Keratinocyte (primary cell): ENCODE results near the gene DHDH. TPM values are rescaled to one million over a fixed set of nuclear protein-coding genes. Genes with fewer than 3 reads are reported as not detected.
"Not testable (repeated sequence)": the region's sequence is repeated elsewhere in the genome, so short reads cannot be mapped to it uniquely, and the experiment has no call there.

Experiments used
- DNase-seq: peaks from one replicate; pipeline ENCODE4 v3.0.0-alpha.2; 2011; ENCODE audit warnings: low read depth, missing footprints, low spot score
- FAIRE-seq: peaks from 2 replicates; lab custom pipeline; 2011; peaks lifted over from hg19 to GRCh38; lab: Jason Lieb, UNC
- H2AFZ ChIP-seq: 2 replicates; pipeline ENCODE4 v1.6.0; 2012; ENCODE audit warnings: low read length, control low read depth, inconsistent platforms; ENCODE audit not compliant: control insufficient read depth
- H3K27ac ChIP-seq: 2 replicates; pipeline ENCODE4 v1.5.1; 2011; ENCODE audit warnings: low read length; ENCODE audit not compliant: control insufficient read depth, insufficient read depth
- H3K27me3 ChIP-seq: 3 replicates; pipeline ENCODE4 v1.6.0; 2011; ENCODE audit warnings: low read length; ENCODE audit not compliant: control insufficient read depth, insufficient read depth; ENCODE audit errors: extremely low read depth
- H3K36me3 ChIP-seq, 2 experiments: 2 replicates in 1 of 2; 3 replicates in 1 of 2; pipeline ENCODE4 v1.5.1; 2011; ENCODE audit warnings: low read length in 2 of 2, mild to moderate bottlenecking in 1 of 2; ENCODE audit not compliant: control insufficient read depth in 2 of 2, insufficient read depth in 2 of 2; ENCODE audit errors: extremely low read depth in 1 of 2
- H3K4me1 ChIP-seq: 3 replicates; pipeline ENCODE4 v1.5.1; 2011; ENCODE audit warnings: low read length; ENCODE audit not compliant: control insufficient read depth, insufficient read depth; ENCODE audit errors: extremely low read depth
- H3K4me2 ChIP-seq: 3 replicates; pipeline ENCODE4 v1.6.0; 2011; ENCODE audit warnings: low read depth, low read length; ENCODE audit not compliant: control insufficient read depth, insufficient read depth; ENCODE audit errors: extremely low read depth
- H3K4me3 ChIP-seq, 3 experiments: fragments of 200-600 bp in 1 of 3; sonication (generic) in 1 of 3; 2 replicates in 2 of 3; 3 replicates in 1 of 3; pipeline ENCODE4 v1.5.1; 2011 to 2016; ENCODE audit warnings: low read length in 3 of 3, mild to moderate bottlenecking in 3 of 3, control low read depth in 2 of 3, inconsistent platforms in 1 of 3, low read depth in 1 of 3, mixed read lengths in 1 of 3, mixed run types in 1 of 3, moderate library complexity in 1 of 3; ENCODE audit not compliant: control insufficient read depth in 2 of 3, insufficient read depth in 2 of 3; ENCODE audit errors: extremely low read depth in 1 of 3
- H3K79me2 ChIP-seq: 2 replicates; pipeline ENCODE4 v1.6.0; 2012; ENCODE audit warnings: low read length; ENCODE audit not compliant: control insufficient read depth, insufficient read depth
- H3K9ac ChIP-seq: 3 replicates; pipeline ENCODE4 v1.6.0; 2011; ENCODE audit warnings: low read length; ENCODE audit not compliant: control insufficient read depth, insufficient read depth; ENCODE audit errors: extremely low read depth
- H3K9me1 ChIP-seq: 3 replicates; pipeline ENCODE4 v1.6.0; 2011; ENCODE audit warnings: low read length; ENCODE audit not compliant: control insufficient read depth, insufficient read depth; ENCODE audit errors: extremely low read depth
- H3K9me3 ChIP-seq: 2 replicates; pipeline ENCODE4 v1.5.1; 2012; ENCODE audit warnings: low read depth, low read length; ENCODE audit not compliant: control insufficient read depth
- H4K20me1 ChIP-seq: 3 replicates; pipeline ENCODE4 v1.6.0; 2011; ENCODE audit warnings: low read length; ENCODE audit not compliant: control insufficient read depth, insufficient read depth; ENCODE audit errors: extremely low read depth
- CTCF ChIP-seq, 3 experiments: IDR thresholded peaks in 1 of 3; conservative IDR thresholded peaks in 1 of 3; optimal IDR thresholded peaks in 1 of 3; 2 replicates in 2 of 3; 3 replicates in 1 of 3; pipeline versions ENCODE3 to v1.5.1; 2011; ENCODE audit warnings: low read length in 3 of 3, mild to moderate bottlenecking in 3 of 3, moderate library complexity in 2 of 3, control low read depth in 1 of 3, inconsistent platforms in 1 of 3; ENCODE audit not compliant: insufficient read depth in 2 of 3; ENCODE audit errors: extremely low read depth in 1 of 3
- EZH2 ChIP-seq: IDR thresholded peaks from one replicate; pipeline ENCODE4 v1.6.1; 2012; ENCODE audit warnings: inconsistent platforms, mild to moderate bottlenecking, low read length, moderate library complexity
- dilution Hi-C: fragments of 300-500 bp; cut with MboI; formaldehyde crosslinking; loops from one replicate; pipeline ENCODE4 v1.7.0; 2020; ENCODE audit warnings: low sequenced_read_pairs; ENCODE audit not compliant: extremely low pct_ligation_motif_present
- polyA plus RNA-seq, 5 experiments: library from polyadenylated mRNA; depleted of rRNA in 3 of 5; stranded (reverse) in 3 of 5; stranded (forward) in 1 of 5; unstranded in 1 of 5; fragments of >200 nt; gene quantifications; 1 replicate in 1 of 5; 2 replicates in 3 of 5; 3 replicates in 1 of 5; pipeline versions ENCODE4 v1.2.1 to v1.2.3, GENCODE V29; 2011 to 2012; ENCODE audit warnings: missing spikeins in 2 of 5, low read depth in 1 of 5, low replicate concordance in 1 of 5

DHDH gene
- polyA plus RNA-seq, 1 donor (not counting 4 experiments of a cell fraction or from before 2014, with no cell fraction given): 0.45 TPM

- H3K27me3 ChIP-seq, H3K4me3 ChIP-seq, H3K4me2 ChIP-seq, H4K20me1 ChIP-seq, H3K27ac ChIP-seq, H2AFZ ChIP-seq, H3K79me2 ChIP-seq, H3K9me3 ChIP-seq, dilution Hi-C loops, H3K9me1 ChIP-seq, H3K9ac ChIP-seq, H3K4me1 ChIP-seq, FAIRE-seq, DNase-seq: not testable (repeated sequence)
- peaks cover 0 to 12% of the 10 kb centered on the region in 2 experiments for H3K36me3 ChIP-seq
These were observed 29.7 kb upstream of the DHDH start for GRCh38 chr19:48903788-48904187.

DNA sequence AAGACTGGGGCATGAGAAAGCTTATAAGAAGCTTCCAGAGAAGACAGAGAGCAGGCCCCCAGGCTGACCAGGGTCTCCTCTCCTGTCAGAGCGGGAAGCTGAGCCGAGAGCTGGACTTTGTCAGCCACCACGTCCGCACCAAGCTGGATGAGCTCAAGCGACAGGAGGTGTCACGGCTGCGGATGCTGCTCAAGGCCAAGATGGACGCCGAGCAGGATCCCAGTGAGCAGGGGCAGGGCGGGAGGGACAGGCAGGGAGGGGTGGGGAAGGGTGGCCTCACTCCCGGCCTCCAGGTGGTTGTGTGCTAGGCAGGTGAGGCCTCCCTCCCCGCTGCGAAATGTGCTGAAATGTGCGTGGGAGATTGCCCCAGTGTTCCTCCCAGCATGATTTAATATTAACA, 27.8 kb upstream of the DHDH start:
- no peak overlapping the region for H3K27ac ChIP-seq
- peaks cover 2 to 17% of the 10 kb centered on the region in 2 experiments for H3K36me3 ChIP-seq
- no peak for DNase-seq
- no peak for TF ChIP-seq CTCF (optimal IDR thresholded peaks at IDR 0.05 in 1 of 3, IDR thresholded peaks at IDR 0.05 in 1 of 3, conservative IDR thresholded peaks at IDR 0.05 in 1 of 3; ENCODE audit: extremely low read depth in 1 of 3, insufficient read depth in 2 of 3, low read length in 3 of 3)
- TF ChIP-seq EZH2: no peak
- dilution Hi-C loops: no loop called here
- H3K79me2 ChIP-seq: peaks cover 4% of the 10 kb centered on the region
- no peak overlapping the region for H3K4me2 ChIP-seq
- H4K20me1 ChIP-seq: no peaks in the 10 kb centered on the region
- peaks cover 4% of the 10 kb centered on the region for H3K9me1 ChIP-seq
- H3K4me3 ChIP-seq: no peak overlapping the region
- H2AFZ ChIP-seq: no peak overlapping the region
- H3K4me1 ChIP-seq: peaks cover 5% of the 10 kb centered on the region
- H3K9ac ChIP-seq: no peak overlapping the region
- no peak for FAIRE-seq
- no peaks in the 10 kb centered on the region for H3K27me3 ChIP-seq
- H3K9me3 ChIP-seq: no peaks in the 10 kb centered on the region

DNA sequence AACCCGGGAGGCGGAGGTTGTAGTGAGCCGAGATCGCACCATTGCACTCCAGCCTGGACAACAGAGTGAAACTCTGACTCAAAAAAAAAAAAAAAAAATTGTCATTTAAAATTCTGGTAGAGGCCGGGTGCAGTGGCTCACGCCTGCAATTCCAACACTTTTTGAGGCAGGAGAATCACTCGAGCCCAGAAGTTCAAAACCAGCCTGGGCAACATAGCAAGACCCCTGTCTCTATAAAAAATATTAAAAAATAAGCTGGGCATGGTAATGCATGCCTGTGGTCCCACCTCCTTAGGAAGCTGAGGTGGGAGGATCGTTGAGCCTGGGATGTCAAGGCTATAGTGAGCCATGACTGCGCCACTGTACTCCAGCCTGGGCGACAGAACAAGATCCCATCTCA, 27.2 kb upstream of the DHDH start:
- Histone ChIP-seq H3K79me2 (peaks cover 2% of the 10 kb centered on the region), H3K9me3 (no peaks in the 10 kb centered on the region), H3K27ac (no peak overlapping the region), H3K27me3 (no peaks in the 10 kb centered on the region), H3K36me3 (peaks cover 5 to 23% of the 10 kb centered on the region in 2 experiments), H3K4me1 (no peaks in the 10 kb centered on the region), H2AFZ (no peak overlapping the region), H3K4me2 (no peak overlapping the region), H3K9ac (no peak overlapping the region), H3K4me3 (no peak overlapping the region), H4K20me1 (no peaks in the 10 kb centered on the region), H3K9me1 (peaks cover 4% of the 10 kb centered on the region)
- DNase-seq (no peak), FAIRE-seq (no peak)
- TF ChIP-seq CTCF (optimal IDR thresholded peaks at IDR 0.05 in 1 of 3, IDR thresholded peaks at IDR 0.05 in 1 of 3, conservative IDR thresholded peaks at IDR 0.05 in 1 of 3; ENCODE audit: extremely low read depth in 1 of 3, insufficient read depth in 2 of 3, low read length in 3 of 3) (no peak), EZH2 (no peak)
- dilution Hi-C loops: no loop called here
